GM21619 (cell line): Measurements from ENCODE around the gene OBP2A.
"Not testable (repeated sequence)": the region's sequence is repeated elsewhere in the genome, so short reads cannot be mapped to it uniquely, and the experiment has no call there.

Source experiments
- ATAC-seq: cut with Tn5 transposase; IDR thresholded peaks from one replicate; pipeline ENCODE4 v1.9.1; 2021; ENCODE audit not compliant: unreplicated experiment

The OBP2A gene

DNA sequence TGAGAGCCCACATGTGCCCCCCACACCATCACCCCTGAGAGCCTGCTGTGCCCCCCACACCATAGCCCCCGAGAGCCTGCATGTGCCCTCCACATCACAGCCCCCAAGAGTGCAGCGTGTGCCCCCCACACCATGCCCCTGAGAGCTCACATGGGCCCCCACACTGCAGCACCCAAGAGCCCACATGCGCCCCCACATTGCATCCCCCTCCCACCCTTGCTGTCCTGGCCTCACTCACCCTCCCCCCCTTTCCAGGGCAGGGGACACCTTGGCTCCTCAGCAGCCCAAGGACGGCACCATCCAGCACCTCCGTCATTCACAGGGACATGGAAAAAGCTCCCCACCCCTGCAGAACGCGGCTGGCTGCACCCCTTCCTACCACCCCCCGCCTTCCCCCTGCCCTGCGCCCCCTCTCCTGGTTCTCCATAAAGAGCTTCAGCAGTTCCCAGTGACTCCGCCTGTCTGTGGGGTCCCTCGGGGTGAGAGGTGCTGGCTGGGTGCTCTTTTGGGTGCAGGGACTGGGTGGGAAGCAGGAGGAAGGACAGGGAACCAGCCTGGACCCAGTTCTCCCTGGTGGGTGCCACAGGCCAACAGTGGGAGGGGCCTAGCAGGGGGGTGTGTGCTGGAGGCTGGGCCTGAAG, 19.7 kb upstream of the OBP2A start:
- ATAC-seq: no peak

DNA sequence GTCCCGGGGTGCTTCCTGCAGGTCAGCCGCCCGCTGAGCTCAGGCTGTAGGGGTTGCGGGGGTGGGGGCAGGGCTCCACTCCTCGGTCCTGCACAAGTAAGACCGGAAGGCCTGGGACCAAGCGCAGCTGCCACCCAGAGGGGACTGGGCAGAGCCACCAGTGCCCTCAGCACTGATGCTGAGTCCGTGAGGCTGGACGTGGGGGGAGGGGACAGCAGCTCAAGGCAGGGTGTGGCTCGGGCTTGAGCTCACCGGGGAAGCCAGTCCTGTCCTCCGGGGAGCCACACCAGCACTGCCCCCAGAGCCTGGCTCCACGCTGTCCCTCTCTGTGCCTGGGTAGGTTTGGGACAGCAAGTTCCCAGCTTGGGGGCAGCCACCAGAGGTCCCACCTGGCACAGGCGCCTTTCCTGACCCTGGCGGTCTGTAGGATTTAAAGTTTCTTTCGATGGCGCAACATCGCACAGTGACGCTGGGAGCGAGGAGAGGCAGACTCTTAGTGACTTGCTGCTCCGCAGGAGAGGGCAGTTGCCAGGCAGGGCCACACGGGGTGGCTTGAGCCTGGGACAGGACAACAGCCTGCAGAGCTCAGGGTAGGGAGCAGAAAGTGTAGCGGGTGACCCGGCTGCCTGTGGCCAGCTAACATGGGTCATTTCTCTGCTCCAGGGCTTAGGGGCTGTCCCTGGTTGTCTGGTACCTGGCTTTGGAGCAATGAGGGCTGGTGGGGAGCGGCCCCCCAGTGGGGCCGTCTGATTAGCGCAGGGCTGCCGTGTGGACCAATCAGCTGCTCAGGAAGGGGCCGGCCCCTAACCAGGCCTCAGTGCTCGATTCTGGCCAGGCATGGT, 19.0 kb upstream of the OBP2A start:
- no peak for ATAC-seq

DNA sequence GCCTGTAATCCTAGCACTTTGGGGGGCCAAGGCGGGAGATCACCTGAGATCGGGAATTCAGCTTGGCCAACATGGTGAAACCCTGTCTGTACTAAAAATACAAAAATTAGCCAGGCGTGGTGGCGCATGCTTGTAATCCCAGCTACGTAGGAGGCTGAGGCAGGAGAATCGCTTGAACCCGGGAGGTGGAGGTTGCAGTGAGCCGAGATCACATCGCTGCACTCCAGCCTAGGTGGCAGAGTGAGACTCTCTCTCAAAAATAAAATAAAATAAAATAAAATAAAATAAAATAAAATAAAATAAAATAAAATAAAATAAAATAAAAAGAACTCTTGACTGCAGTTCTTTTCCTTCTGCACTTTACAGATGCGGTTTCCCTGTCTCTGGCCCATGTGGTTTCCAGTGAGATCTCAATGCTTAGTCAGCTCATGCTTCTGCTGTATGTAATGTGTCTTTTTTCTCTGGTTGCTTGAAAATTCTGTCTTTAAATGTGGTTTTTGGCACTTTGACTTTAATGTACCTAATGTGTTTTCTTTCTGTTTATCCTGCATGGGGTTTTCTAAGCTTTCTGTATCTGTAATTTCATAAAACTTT, 17.0 kb upstream of the OBP2A start:
- not testable (repeated sequence) for ATAC-seq

GRCh38 chr9:135530146-135530545, 15.8 kb upstream of the OBP2A start:
- ATAC-seq: no peak

DNA sequence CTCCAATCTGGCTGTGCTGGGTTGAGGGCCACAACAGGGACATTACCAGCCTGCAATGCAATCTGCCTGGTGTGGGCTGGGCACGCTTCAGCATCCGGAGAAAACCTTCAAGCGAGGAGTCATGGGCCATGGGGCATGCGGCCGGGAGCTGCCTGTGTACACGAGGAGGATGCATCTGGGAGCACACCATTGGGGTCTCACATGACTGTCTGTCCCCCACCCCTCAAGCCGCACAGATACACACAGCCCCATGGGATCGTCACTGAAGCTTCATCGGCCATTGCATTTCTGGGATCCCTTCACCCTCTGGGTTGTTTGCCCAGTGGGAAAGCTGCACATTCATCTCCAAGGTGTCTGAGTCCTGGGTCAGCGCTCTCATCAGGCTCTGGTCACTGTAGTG, 14.8 kb upstream of the OBP2A start:
- no peak for ATAC-seq

DNA sequence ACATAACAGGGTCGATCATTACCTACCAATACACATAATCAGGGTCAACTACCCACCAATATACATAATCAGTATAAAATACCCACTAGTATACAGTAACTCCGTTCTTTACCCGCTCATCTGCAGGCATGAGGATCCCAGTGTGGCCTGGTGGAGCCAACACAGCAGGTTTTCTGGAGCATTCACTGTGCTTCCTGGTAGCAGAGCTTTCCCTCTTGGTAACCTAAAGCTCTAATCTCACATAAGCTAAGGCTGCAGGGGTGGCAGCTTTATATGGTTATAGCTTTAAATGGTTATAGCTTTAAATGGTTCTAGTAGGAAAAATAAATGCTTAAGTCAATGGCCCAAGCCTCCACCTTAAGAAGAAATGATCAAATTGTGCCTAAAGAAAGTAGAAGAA, 12.8 kb upstream of the OBP2A start:
- no peak for ATAC-seq

GRCh38 chr9:135533674-135534073, 12.3 kb upstream of the OBP2A start:
- ATAC-seq: no peak

GRCh38 chr9:135534192-135534711, 11.7 kb upstream of the OBP2A start:
- not testable (repeated sequence) for ATAC-seq

GRCh38 chr9:135534826-135535225, 11.1 kb upstream of the OBP2A start:
- ATAC-seq: not testable (repeated sequence)

- ATAC-seq: not testable (repeated sequence)
Measured at GRCh38 chr9:135535631-135536030, 10.3 kb upstream of the OBP2A start.

DNA sequence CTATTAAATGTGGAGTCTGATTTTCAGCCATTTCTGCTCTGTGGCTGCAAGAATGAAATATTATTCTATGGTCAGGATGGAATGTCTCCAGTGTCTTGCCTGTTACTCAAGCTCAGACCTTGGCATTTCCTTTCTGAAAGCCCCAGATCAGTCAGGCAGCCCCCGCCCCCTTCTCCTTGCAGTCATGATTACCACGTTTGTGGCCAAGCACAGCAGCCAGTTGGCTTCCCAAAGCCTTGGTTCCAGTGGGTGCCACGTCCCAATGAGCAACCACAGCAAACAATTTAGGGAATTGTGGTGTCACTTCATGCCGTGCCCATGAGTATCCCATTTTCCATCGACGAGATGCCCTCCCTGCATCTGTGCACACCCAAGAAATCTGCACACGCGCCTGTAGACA, 9.7 kb upstream of the OBP2A start:
- no peak for ATAC-seq

- not testable (repeated sequence) for ATAC-seq
Measured at GRCh38 chr9:135543262-135543894, 2.5 kb upstream of the OBP2A start.

- ATAC-seq: no peak
Measured at GRCh38 chr9:135544981-135545635, 818 bp upstream of the OBP2A start.

DNA sequence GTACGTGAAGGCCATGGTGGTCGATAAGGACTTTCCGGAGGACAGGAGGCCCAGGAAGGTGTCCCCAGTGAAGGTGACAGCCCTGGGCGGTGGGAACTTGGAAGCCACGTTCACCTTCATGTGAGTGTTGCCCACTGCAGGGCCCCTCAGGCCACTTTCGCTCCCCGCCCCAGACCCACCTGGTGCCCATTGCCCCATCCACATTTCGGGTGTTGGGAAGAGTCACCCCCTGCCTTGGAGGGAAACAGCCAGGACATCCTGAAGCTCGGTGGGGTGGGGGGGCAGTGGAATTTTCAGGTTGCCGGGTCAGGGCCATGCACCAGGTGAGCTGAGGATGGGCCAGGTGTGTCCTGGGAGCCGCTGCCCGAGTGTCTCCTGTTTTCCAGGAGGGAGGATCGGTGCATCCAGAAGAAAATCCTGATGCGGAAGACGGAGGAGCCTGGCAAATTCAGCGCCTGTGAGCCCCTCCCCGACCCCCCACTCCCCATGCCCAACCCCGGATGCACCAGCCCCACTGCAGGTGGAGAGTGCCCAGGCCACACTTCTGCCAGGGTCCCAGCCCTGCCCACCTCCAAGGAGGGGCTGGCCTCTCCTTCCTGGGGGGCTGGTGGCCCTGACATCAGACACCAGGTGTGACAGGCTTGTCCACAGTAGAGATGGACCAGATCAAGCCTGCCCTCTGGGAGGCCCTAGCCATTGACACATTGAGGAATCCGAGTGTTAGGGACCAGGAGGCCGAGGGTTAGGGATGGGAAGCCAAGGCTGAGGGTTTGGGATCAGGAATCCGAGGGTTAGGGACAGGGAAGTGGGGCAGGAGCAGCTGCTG, 1.1 kb downstream of the OBP2A start:
- not testable (repeated sequence) for ATAC-seq

GRCh38 chr9:135547756-135548736, 2.1 kb downstream of the OBP2A start:
- ATAC-seq: no peak

DNA sequence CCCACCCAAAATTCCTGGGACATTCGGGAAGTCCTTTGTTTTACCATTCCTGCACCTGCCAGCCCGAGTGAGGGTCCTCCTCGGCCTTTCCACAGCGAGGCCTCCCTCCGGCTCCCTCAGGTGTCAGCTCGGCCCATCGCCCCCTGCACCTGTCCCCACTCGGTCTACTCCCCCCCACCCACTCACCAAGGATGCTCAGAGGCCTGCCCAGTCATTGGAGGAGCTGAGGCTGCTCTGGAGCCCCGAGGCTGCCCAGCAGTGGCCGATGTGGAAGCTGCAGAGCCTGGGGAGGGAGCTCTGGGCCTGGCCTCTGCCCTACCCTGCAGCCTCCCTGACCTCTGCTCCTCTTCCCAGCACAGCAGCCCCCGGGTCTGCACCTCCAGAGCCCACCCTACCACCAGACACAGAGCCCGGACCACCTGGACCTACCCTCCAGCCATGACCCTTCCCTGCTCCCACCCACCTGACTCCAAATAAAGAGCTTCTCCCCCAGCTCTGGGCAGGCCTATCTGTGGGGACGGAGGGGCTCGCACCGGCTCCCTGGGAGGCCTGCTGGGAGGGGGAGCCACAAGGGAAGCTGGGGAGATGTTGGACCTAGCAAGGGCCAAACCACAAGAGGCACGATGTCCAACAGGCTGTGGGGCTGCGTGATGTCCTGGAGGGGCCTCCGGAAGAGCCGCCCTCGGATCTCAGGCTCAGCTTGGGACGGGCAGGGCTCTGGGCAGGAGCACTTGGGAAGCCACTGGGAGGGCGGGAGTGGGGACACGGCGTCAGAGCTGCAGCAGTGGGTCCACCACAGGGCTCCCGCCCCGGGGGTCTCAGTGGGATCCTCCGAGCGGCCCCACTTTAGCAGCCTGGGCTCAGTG, 3.8 kb downstream of the OBP2A start:
- not testable (repeated sequence) for ATAC-seq

- ATAC-seq: no peak
Measured at GRCh38 chr9:135550344-135550918, 4.5 kb downstream of the OBP2A start.
